ENCODE results near the gene CRKL.
"Not testable (repeated sequence)": the region's sequence is repeated elsewhere in the genome, so short reads cannot be mapped to it uniquely, and the experiment has no call there.

Gene CRKL

GRCh38 chr22:20916916-20917810 is at the start of gene CRKL:
Gene CRKL, plus strand, starts transcription at chr22:20917407. Its CDS starts 528 bp downstream, at chr22:20917935.
- peak; percentile 93 to 95 for DNase-seq (ENCODE audit: low read depth in 2 of 2)

- DNase-seq (ENCODE audit: low read depth in 2 of 2) = no peak
Observed at GRCh38 chr22:20868025-20868962, 48.9 kb upstream of the CRKL start.

- no peak for DNase-seq (ENCODE audit: low read depth in 2 of 2)
Observed at GRCh38 chr22:20869234-20869633, 48.0 kb upstream of the CRKL start.

GRCh38 chr22:20873214-20873613 is 44.0 kb upstream of the CRKL start:
- no peak for DNase-seq (ENCODE audit: low read depth in 2 of 2)

GRCh38 chr22:20875296-20875695 is 41.9 kb upstream of the CRKL start:
- no peak for DNase-seq (ENCODE audit: low read depth in 2 of 2)

GRCh38 chr22:20877715-20878114 is 39.5 kb upstream of the CRKL start:
- no peak for DNase-seq (ENCODE audit: low read depth in 2 of 2)

- DNase-seq (ENCODE audit: low read depth in 2 of 2) = no peak
Observed at GRCh38 chr22:20881231-20881630, 36.0 kb upstream of the CRKL start.

- no peak for DNase-seq (ENCODE audit: low read depth in 2 of 2)
Observed at GRCh38 chr22:20881869-20882815, 35.1 kb upstream of the CRKL start.

GRCh38 chr22:20882855-20883254 is 34.4 kb upstream of the CRKL start:
- no peak for DNase-seq (ENCODE audit: low read depth in 2 of 2)

GRCh38 chr22:20884454-20884853 is 32.8 kb upstream of the CRKL start:
- no peak for DNase-seq (ENCODE audit: low read depth in 2 of 2)

- no peak for DNase-seq (ENCODE audit: low read depth in 2 of 2)
Observed at GRCh38 chr22:20885017-20885556, 32.1 kb upstream of the CRKL start.

GRCh38 chr22:20885557-20886323 is 31.5 kb upstream of the CRKL start:
- DNase-seq (ENCODE audit: low read depth in 2 of 2) = peak; percentile 19

- DNase-seq (ENCODE audit: low read depth in 2 of 2) = no peak
Observed at GRCh38 chr22:20887375-20887774, 29.8 kb upstream of the CRKL start.

- DNase-seq (ENCODE audit: low read depth in 2 of 2) = no peak
Observed at GRCh38 chr22:20889025-20889704, 28.0 kb upstream of the CRKL start.

GRCh38 chr22:20889904-20890540 is 27.2 kb upstream of the CRKL start:
- DNase-seq (ENCODE audit: low read depth in 2 of 2) = no peak

GRCh38 chr22:20890975-20891374 is 26.2 kb upstream of the CRKL start:
- no peak for DNase-seq (ENCODE audit: low read depth in 2 of 2)

GRCh38 chr22:20897737-20898136 is 19.5 kb upstream of the CRKL start:
- DNase-seq (ENCODE audit: low read depth in 2 of 2) = not testable (repeated sequence)

- no peak for DNase-seq (ENCODE audit: low read depth in 2 of 2)
Observed at GRCh38 chr22:20899827-20900423, 17.3 kb upstream of the CRKL start.
